GM19035 (cell line): ENCODE measurements around the gene CES1.
"Not testable (repeated sequence)": the region's sequence is repeated elsewhere in the genome, so short reads cannot be mapped to it uniquely, and the experiment has no call there.

Experiments
- ATAC-seq: cut with Tn5 transposase; IDR thresholded peaks from one replicate; pipeline ENCODE4 v1.9.1; 2021; ENCODE audit not compliant: unreplicated experiment

The CES1 gene

GRCh38 chr16:55832773-55833691 is at the start of gene CES1:
TSS of gene CES1 (minus strand) at chr16:55833096. CDS start at chr16:55833055, 41 bp downstream.
- ATAC-seq: no peak

DNA sequence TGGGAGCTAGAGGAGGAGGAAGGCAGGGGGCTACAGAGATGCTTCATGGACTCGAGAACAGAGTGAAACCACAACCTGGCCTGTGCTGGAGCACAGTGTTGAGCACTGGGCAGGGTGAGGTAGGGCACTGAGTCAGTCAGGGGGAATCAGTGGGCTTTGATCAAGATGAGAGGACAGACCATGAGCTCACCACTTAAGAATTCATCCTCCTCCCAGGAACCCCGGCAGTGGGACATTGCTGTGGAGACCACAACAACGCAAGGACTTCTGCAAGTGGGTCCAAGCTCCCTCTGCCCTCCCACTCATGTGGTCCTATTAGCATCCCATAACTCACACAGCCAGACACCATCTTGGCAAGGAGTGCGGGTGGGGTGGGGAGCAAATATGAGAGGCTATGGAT is 44.0 kb upstream of the CES1 start:
- ATAC-seq: no peak

GRCh38 chr16:55875273-55875672 is 42.4 kb upstream of the CES1 start, which contains the start of gene CES5A:
TSS of gene CES5A (minus strand) at chr16:55875373. CDS start at chr16:55875221, 152 bp downstream.
- ATAC-seq: no peak

DNA sequence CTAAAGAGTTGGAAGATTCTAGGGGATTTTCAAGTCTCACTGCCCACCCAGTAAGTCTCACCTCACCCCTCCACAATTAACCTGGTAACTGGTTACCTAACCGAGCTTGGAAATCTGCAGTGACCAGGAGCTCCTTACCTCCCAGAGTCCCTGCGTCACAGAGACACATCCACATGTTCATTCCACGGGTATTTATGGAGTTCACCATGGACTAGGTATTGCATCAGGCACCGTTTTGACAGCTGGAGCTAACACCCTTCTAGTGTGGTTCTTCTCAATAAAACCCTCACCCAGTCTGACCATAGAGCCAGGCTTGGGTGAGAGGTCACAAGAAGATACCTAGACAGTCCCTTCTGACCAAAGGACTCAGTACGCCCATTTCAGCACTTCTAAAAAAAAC is 40.2 kb upstream of the CES1 start:
- ATAC-seq: no peak

DNA sequence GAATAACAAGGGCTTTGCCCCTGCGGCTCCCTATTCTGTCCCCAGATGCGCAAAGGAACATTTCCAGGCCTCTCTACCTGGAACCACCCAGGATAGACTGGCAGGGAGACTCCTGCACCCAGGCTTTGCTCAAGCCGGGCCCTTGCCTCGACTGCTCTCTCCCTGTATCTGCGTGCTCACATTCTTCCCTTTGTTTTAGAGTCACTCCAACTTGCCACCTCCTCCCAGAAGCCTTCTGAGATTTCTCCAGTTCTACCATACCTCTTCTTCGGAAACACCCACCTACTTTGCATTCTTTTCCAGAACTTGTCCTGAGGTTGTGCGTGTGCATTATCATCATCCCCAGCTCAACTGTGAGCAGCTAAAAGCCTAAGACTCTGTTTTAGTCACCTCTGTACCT is 39.2 kb upstream of the CES1 start:
- ATAC-seq: no peak

DNA sequence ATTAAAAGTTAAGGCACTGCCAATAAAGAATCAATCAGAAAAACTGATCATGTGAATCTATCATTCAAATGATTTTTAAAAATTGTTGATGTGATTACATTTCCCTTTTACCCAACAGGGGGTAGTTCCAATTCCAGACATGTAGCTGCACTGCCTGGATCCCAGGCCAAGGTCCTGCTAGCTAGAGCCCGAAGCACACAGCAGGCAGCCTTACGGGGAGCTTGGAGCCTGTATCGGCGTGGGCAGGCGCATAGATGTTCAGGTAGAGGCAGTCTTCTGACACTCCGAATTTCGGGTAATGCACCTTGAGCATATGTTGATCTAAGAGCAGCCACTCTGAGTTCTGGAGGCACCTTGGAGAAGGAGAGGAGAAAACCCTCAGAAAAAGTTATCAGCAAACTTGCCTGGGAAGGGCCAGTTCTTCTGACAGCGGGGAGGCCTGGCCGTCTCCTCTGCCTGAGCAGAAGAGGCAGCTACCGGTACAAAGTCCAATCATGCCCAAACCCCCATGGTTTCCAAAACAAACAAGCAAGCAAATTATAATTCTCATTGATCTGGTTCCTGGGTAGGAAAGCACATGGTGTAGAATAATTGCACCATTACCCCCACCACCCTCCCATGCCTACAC is 38.6 kb upstream of the CES1 start:
- no peak for ATAC-seq

DNA sequence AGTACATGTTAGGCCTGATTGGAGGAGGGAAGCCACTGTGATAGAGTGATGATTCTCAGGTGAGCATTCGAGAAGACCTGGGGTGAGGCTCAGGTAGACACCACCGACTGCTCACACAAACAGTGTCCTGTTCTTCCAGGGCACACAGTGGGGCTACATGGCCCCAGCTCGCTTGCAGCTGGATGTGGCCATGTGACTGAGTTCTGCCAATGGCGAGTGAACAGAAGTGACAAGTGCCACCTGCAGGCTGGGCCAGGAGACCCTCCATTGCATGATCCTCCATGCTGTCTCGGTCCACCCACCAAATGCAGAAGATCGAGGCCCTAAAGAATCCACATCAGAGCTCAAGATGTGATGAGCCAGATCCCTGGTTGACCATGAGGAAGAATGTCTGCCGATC is 36.1 kb upstream of the CES1 start:
- no peak for ATAC-seq

GRCh38 chr16:55868137-55868536 is 35.2 kb upstream of the CES1 start:
- ATAC-seq: no peak

- ATAC-seq: no peak
Measured at GRCh38 chr16:55861288-55861687, 28.4 kb upstream of the CES1 start.

DNA sequence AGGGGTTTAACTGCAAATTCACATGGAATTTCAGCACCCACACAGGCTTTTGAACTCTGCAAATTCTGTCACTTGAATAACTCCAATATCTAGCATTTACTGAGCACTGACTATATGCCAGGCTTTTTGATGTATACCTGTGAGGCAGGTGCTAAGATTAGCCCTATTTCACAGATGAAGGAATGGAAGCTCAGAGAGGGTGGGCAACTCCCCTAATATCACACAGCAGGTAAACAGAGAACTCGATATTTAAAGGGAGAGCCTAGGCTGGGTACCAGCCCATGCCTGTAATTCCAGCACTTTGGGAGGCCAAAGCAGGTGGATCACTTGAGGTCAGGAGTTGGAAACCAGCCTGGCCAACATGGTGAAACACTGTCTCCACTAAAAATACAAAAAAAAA is 24.8 kb upstream of the CES1 start:
- not testable (repeated sequence) for ATAC-seq

- no peak for ATAC-seq
Measured at GRCh38 chr16:55856950-55857349, 24.1 kb upstream of the CES1 start.

- ATAC-seq: no peak
Measured at GRCh38 chr16:55853114-55853513, 20.2 kb upstream of the CES1 start.

DNA sequence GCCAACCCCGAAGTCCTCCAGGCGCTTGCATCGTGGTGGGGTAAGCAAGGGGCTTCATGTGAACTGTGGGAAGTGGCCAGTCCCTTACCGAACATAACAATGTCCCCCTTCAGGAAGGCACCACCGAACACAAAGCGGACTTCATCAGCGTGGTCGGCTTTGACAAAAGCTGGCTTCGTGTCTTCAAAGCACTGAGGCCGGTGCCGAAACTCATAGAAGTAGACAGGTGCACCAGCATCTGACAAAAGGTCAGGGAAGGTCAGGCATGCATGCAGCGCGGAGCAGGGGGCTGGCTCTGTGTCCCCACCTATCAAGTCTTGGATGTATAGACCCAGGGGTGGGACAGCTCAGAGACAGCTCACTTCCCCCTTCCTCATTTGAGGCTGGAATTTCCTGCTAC is 16.6 kb upstream of the CES1 start:
- no peak for ATAC-seq

GRCh38 chr16:55846598-55847346 is 13.9 kb upstream of the CES1 start:
- no peak for ATAC-seq

GRCh38 chr16:55843105-55843395 is 10.2 kb upstream of the CES1 start:
- no peak for ATAC-seq

GRCh38 chr16:55842369-55843104 is 9.6 kb upstream of the CES1 start:
- no peak for ATAC-seq

- no peak for ATAC-seq
Measured at GRCh38 chr16:55839115-55839514, 6.2 kb upstream of the CES1 start.

DNA sequence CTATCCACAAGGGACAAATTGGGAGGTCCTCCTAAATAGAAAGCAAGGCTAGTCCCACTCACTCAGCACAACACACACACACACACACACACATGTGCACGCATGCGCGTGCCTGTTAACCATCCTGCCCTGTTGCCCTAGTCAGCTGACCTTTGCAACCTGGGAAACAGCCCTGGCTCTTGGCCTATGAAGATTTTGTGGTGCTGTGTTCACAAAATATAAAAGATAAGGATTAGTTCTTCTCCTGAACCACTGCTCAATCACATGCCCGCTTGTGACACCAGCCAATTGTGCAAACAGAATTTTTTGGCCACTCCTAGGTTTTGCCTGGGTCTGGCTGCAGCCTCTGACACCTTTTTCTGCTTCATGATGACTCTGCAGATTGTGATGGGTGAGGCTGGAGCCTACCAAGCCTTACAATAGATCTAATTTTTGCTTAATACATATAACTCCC is 3.3 kb upstream of the CES1 start:
- ATAC-seq: no peak

DNA sequence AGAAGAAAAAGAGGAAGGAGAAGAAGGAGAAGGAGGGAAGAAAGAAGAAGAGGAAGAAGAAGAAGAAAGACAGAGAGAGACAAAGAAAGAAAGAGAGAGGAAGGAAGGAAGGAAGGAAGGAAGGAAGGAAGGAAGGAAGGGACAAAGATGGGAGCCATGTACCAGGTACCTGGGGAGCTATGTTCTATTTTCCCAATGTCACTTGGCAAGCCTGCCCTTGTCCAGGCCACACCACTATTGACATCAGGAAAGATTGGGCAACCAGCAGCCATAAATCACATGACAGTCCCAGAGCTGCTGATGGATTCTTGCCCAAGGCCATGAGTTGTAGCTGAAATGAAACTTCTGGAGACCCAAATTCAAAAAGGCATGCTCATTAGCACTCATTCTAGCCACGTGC is 2.7 kb upstream of the CES1 start:
- ATAC-seq: no peak

- not testable (repeated sequence) for ATAC-seq
Measured at GRCh38 chr16:55835173-55835572, 2.3 kb upstream of the CES1 start.

DNA sequence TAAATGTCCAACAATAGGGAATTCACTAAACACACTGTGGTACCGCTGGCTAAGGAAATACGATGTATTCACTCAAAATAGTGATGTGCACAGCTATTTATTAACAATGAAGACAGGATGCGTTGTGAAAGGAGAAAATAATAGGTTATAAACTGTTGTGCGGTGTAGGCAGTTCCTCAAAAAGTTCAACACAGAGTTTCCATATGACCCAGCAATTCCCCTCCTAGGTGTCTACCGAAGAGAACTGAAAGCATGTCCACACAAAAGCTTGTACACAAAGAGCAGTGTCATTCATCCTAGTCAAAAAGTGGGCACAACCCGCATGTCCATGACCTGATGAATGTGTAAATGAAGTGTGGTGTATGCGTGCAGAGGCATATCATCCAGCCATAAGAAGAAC is 1.2 kb upstream of the CES1 start:
- peak; percentile 56 for ATAC-seq
